ENCODE measurements around the gene ATP8A1.

DNA sequence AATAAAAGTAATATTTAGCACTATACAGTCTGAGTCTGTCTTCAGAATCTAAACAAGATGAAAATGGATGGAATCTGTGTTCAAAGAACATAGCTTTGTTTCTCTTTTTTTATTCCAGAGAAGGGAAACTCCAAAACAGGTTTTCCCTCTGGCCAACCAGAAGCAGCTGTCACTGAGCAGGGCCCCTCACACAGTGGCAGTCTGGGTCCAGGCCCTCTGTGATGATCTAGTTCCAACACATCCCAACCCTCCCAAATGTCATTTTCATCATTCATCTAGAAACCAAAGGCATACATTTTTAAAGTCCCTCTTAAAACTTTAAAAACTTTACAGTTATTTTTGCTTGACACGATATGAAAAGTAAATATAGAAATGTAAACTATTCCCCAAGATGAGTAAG is 70.1 kb downstream of the ATP8A1 start:
- TF ChIP-seq, protein P1, sequence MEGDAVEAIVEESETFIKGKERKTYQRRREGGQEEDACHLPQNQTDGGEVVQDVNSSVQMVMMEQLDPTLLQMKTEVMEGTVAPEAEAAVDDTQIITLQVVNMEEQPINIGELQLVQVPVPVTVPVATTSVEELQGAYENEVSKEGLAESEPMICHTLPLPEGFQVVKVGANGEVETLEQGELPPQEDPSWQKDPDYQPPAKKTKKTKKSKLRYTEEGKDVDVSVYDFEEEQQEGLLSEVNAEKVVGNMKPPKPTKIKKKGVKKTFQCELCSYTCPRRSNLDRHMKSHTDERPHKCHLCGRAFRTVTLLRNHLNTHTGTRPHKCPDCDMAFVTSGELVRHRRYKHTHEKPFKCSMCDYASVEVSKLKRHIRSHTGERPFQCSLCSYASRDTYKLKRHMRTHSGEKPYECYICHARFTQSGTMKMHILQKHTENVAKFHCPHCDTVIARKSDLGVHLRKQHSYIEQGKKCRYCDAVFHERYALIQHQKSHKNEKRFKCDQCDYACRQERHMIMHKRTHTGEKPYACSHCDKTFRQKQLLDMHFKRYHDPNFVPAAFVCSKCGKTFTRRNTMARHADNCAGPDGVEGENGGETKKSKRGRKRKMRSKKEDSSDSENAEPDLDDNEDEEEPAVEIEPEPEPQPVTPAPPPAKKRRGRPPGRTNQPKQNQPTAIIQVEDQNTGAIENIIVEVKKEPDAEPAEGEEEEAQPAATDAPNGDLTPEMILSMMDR (IDR thresholded peaks at IDR 0.05; ENCODE audit: low read depth, low read length, poor library complexity, severe bottlenecking) = no peak
- no peak for TF ChIP-seq EZH2phosphoT487 (IDR thresholded peaks at IDR 0.05; ENCODE audit: borderline replicate concordance, low read length)
